Loucy (cell line): Measurements from ENCODE around the gene KCNQ4.

Source experiments
- CTCF ChIP-seq: fragments of 200-600 bp; sonication (generic); conservative IDR thresholded peaks from 2 replicates; pipeline ENCODE4 v1.5.1; 2014; ENCODE audit warnings: mild to moderate bottlenecking, antibody characterized with exemption, low read length
- EZH2phosphoT487 ChIP-seq: fragments of 200-600 bp; IDR thresholded peaks from 2 replicates; pipeline ENCODE4 v1.6.1; 2018; ENCODE audit warnings: antibody characterized with exemption, mild to moderate bottlenecking, moderate library complexity, borderline replicate concordance

- no peak for TF ChIP-seq CTCF
- no peak for TF ChIP-seq EZH2phosphoT487
These were observed 92.8 kb downstream of the KCNQ4 start for GRCh38 chr1:40876436-40876761.
